Activated gamma-delta T cell treated with anti-CD3 and anti-CD28 coated beads, Interleukin-2, amount 50 U/mL, for 16 hours (primary cell): Measurements from ENCODE around the gene CABYR.

Source experiments
- DNase-seq: peaks from one replicate; pipeline ENCODE4 v3.0.0-alpha.2; 2020; ENCODE audit warnings: low read depth

CABYR gene

GRCh38 chr18:24190590-24190989 is 51.7 kb downstream of the CABYR start:
- no peak for DNase-seq

GRCh38 chr18:24195296-24196053 is 56.6 kb downstream of the CABYR start:
- DNase-seq, result no peak

- DNase-seq, result no peak
Observed at GRCh38 chr18:24196764-24197163, 57.9 kb downstream of the CABYR start.

- DNase-seq, result no peak
Observed at GRCh38 chr18:24197412-24197811, 58.5 kb downstream of the CABYR start.

GRCh38 chr18:24198461-24198860 is 59.6 kb downstream of the CABYR start:
- DNase-seq, result no peak

- no peak for DNase-seq
Observed at GRCh38 chr18:24199372-24199962, 60.6 kb downstream of the CABYR start.

GRCh38 chr18:24200494-24201290 is 61.8 kb downstream of the CABYR start:
- DNase-seq, result no peak

GRCh38 chr18:24201699-24202687 is 63.1 kb downstream of the CABYR start:
- DNase-seq, result no peak

GRCh38 chr18:24204904-24205303 is 66.0 kb downstream of the CABYR start:
- DNase-seq, result no peak

GRCh38 chr18:24208270-24209035 is 69.6 kb downstream of the CABYR start:
- DNase-seq, result no peak

- DNase-seq, result no peak
Observed at GRCh38 chr18:24209558-24209957, 70.7 kb downstream of the CABYR start.
